SJCRH30 (cell line): ENCODE results near the gene SERF2. TPM values are rescaled to one million over a fixed set of nuclear protein-coding genes. Genes with fewer than 3 reads are reported as not detected.
"Not testable (repeated sequence)": the region's sequence is repeated elsewhere in the genome, so short reads cannot be mapped to it uniquely, and the experiment has no call there.

Experiments used
- DNase-seq, 2 experiments: peaks; one replicate each; pipeline ENCODE4 v3.0.0-alpha.2; 2015 to 2020
- H3K27ac ChIP-seq: fragments of 250-450 bp; sonication (Bioruptor Pico); 2 replicates; pipeline ENCODE4 v1.5.1; 2020; ENCODE audit warnings: mild to moderate bottlenecking, moderate library complexity
- H3K27me3 ChIP-seq: fragments of 250-450 bp; sonication (Bioruptor Pico); 2 replicates; pipeline ENCODE4 v1.5.1; 2020; ENCODE audit warnings: mild to moderate bottlenecking, moderate library complexity
- H3K36me3 ChIP-seq: fragments of 250-450 bp; sonication (Bioruptor Pico); 2 replicates; pipeline ENCODE4 v1.5.1; 2020; ENCODE audit warnings: mild to moderate bottlenecking, moderate library complexity
- H3K4me1 ChIP-seq: fragments of 250-450 bp; sonication (Bioruptor Pico); 2 replicates; pipeline ENCODE4 v1.5.1; 2020; ENCODE audit warnings: mild to moderate bottlenecking, moderate library complexity
- H3K4me3 ChIP-seq: fragments of 250-450 bp; sonication (Bioruptor Pico); 2 replicates; pipeline ENCODE4 v1.5.1; 2020; ENCODE audit warnings: mild to moderate bottlenecking, moderate library complexity
- H3K9me3 ChIP-seq: fragments of 250-450 bp; sonication (Bioruptor Pico); replicated peaks from 2 replicates; pipeline ENCODE4 v1.5.1; 2020; ENCODE audit warnings: mild to moderate bottlenecking, moderate library complexity
- total RNA-seq: library from RNA; depleted of rRNA; stranded (reverse); fragments of >200 nt; shearing (Covaris generic); gene quantifications from 2 replicates; pipeline ENCODE4 v1.2.3, GENCODE V29; 2014; rRNA removed

Gene SERF2
- total RNA-seq, 1 experiment from 2014 or later: 471 TPM

- not testable (repeated sequence) for H3K27me3 ChIP-seq, H3K27ac ChIP-seq
These were observed 38.7 kb downstream of the SERF2 start for GRCh38 chr15:43830691-43831275.

GRCh38 chr15:43831519-43832052, 39.5 kb downstream of the SERF2 start:
- not testable (repeated sequence) for H3K27ac ChIP-seq, DNase-seq, H3K9me3 ChIP-seq, H3K4me3 ChIP-seq, H3K4me1 ChIP-seq, H3K27me3 ChIP-seq
- H3K36me3 ChIP-seq: peaks cover 31% of the 10 kb centered on the region

More at GRCh38 chr15:43830691-43831275, 38.7 kb downstream of the SERF2 start:
- DNase-seq, H3K4me1 ChIP-seq, H3K9me3 ChIP-seq, H3K4me3 ChIP-seq: not testable (repeated sequence)
- peaks cover 23% of the 10 kb centered on the region for H3K36me3 ChIP-seq

- H3K4me3 ChIP-seq, H3K27ac ChIP-seq, DNase-seq, H3K27me3 ChIP-seq, H3K4me1 ChIP-seq, H3K9me3 ChIP-seq: not testable (repeated sequence)
- peaks cover 38% of the 10 kb centered on the region for H3K36me3 ChIP-seq
These were observed 40.4 kb downstream of the SERF2 start for GRCh38 chr15:43832485-43832884.

GRCh38 chr15:43845421-43845820, 53.3 kb downstream of the SERF2 start:
- no peak for DNase-seq
- Histone ChIP-seq H3K9me3 (no peaks in the 10 kb centered on the region), H3K27ac (no peak overlapping the region)

More at GRCh38 chr15:43845421-43845820, 53.3 kb downstream of the SERF2 start:
- peaks cover 67% of the 10 kb centered on the region for H3K36me3 ChIP-seq
- no peaks in the 10 kb centered on the region for H3K4me1 ChIP-seq
- H3K27me3 ChIP-seq: no peaks in the 10 kb centered on the region
- no peak overlapping the region for H3K4me3 ChIP-seq

Other genes starting within 250 kb of the SERF2 start
- gene PPIP5K1, start 202.1 kb upstream of the SERF2 start, total RNA-seq: 14.3 and 15.6 TPM in 2 replicates
- gene CKMT1B, start 198.3 kb upstream of the SERF2 start, total RNA-seq: 0.43 TPM in 1 of 2 replicates, not detected in the other
- gene STRC, start 173.5 kb upstream of the SERF2 start, total RNA-seq: 0.13 and 0.42 TPM in 2 replicates
- 1.3 and 1.4 TPM in 2 replicates for gene CATSPER2, start 143.5 kb upstream of the SERF2 start, total RNA-seq
- gene CKMT1A, start 98.5 kb upstream of the SERF2 start, total RNA-seq: 0.20 TPM in 1 of 2 replicates, not detected in the other
- gene PDIA3, start 45.9 kb upstream of the SERF2 start, total RNA-seq: 204 and 229 TPM in 2 replicates
- not detected in 2 replicates for gene ELL3, start 15.4 kb upstream of the SERF2 start, total RNA-seq
- gene SERINC4, start 7.9 kb downstream of the SERF2 start, total RNA-seq: not detected in 2 replicates
- 9.4 and 10.5 TPM in 2 replicates for gene HYPK, start 8.3 kb downstream of the SERF2 start, total RNA-seq
- gene MFAP1, start 32.4 kb downstream of the SERF2 start, total RNA-seq: 44.2 and 48.4 TPM in 2 replicates
- gene WDR76, start 34.7 kb downstream of the SERF2 start, total RNA-seq: 59.6 and 71.8 TPM in 2 replicates